Smooth muscle cell of the umbilical artery (primary cell): ENCODE measurements around the gene OVOL3. TPM values are rescaled to one million over a fixed set of nuclear protein-coding genes. Genes with fewer than 3 reads are reported as not detected.

Source experiments
- total RNA-seq: library from RNA; depleted of rRNA; stranded (reverse); fragments of >200 nt; gene quantifications from 2 replicates; pipeline ENCODE4 v1.2.3, GENCODE V29; 2014

OVOL3 gene
- not detected in 2 replicates for total RNA-seq

DNA sequence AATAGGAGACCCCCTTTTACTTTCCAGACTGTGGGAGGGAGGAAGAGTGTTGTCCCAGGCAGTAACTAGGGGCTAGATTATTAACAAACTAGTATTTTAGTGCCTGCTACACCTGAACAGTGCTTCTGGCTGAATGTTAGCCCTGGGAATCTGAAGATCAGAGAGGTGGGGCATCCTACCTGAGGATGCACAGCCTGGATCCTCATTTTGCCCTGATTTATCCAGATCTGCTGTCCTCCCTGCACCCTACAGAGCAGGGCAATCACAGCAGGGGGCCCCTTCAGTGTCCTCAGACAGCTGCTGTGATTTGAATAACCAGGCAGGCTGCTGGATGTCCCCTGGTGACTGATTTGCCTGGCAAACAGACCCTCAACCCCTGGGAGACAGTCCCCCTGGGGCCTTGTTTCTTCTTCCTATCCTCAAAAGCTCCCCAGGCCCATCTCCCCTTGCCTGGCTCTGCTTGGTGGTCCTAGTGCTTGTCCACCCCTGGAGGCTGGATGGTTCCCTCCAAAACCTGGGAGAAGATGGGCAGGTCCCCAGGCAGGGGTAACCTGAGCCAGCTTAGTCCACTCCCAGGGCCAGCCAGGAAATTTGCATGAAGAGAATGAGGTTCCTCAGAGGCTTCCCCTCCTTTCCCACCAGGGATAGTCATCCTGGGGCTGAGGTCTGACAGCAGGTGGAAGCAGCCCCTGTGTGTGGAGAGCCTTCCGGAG lies at the start of gene OVOL3:
TSS of gene OVOL3 (plus strand) at position 657 of the 713 bp plus-strand sequence. CDS start 60 bp downstream, outside the sequence.

GRCh38 chr19:36114721-36115452 lies 3.9 kb downstream of the OVOL3 start, which contains the start of gene POLR2I:
POLR2I (minus strand) TSS chr19:36114875; CDS start chr19:36114856, 19 bp downstream.

DNA sequence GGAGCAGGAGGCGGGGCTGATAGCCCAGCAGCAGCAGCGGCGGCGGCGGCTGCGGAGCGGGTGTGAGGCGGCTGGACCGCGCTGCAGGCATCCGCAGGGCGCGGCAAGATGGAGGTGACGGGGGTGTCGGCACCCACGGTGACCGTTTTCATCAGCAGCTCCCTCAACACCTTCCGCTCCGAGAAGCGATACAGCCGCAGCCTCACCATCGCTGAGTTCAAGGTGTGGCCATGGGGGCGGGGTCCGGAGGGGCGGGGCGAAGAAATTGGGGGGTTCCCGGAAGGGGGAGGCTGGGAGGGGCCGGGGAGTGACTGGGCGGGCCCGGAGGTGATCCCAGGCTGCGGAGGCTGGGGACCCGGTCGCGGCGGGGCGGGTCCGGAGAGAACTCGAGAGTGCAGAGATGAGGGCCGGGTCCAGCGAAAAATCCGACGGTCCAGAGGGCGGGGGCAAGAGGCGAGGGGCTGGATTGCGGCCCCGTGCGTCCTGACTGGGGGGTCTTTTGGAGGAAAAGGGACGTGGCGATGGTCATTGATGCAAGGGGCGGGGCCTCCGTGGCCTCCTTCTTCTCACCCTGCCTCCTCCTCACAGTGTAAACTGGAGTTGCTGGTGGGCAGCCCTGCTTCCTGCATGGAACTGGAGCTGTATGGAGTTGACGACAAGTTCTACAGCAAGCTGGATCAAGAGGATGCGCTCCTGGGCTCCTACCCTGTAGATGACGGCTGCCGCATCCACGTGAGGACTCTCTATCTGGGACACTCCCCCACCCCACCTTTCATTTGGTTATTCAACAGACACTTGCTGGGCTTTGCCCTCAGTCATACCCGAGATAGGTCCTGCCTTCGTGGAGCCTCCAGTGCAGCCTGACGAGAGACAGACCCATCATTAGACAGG lies 4.8 kb downstream of the OVOL3 start, which contains the start of gene TBCB:
TSS of gene TBCB (plus strand) at position 16 of the 891 bp plus-strand sequence. CDS start at position 109, 93 bp downstream.

DNA sequence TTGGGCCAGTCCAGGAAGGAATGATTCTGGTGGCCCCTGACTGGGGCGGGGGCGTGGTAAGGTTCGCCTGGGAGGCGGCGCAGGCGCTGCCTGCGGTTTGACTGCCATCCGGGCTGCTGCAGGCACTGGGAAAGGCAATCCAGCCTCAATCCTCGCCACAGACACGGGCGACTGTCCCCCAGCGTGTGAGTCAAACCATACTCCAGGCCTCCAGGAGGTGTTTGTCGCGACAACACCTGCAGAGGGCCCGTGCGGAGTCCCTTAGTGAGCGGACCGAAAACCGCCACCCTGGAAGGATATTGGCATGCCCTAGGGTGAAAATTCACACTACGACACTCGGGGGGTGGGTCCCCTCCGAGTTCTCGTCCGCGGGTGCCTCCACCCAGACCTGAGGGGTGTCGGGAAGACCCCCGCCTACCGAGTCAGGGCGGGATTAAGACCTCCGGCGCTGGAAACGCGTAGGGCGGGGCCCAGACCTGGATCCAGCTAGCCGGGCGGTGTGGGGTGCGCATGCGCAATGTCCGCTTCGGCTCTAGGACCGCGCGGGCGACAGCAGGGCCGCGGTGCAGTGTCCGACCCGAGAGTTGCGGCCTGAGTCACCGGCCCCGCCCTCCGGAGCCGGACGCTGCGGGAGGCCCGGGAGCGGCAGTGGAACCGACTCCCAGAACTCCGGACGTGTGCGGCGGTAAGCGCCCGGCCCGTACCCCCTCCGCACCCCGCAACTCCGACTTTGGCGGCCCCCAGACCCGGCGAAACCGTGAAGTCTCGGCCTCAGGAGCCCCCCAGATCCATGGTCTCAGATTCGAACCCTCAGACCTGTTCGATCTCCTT lies 28.7 kb downstream of the OVOL3 start, which contains the start of gene CAPNS1:
TSS of gene CAPNS1 (plus strand) at position 594 of the 831 bp plus-strand sequence. CDS start 946 bp downstream, outside the sequence.

DNA sequence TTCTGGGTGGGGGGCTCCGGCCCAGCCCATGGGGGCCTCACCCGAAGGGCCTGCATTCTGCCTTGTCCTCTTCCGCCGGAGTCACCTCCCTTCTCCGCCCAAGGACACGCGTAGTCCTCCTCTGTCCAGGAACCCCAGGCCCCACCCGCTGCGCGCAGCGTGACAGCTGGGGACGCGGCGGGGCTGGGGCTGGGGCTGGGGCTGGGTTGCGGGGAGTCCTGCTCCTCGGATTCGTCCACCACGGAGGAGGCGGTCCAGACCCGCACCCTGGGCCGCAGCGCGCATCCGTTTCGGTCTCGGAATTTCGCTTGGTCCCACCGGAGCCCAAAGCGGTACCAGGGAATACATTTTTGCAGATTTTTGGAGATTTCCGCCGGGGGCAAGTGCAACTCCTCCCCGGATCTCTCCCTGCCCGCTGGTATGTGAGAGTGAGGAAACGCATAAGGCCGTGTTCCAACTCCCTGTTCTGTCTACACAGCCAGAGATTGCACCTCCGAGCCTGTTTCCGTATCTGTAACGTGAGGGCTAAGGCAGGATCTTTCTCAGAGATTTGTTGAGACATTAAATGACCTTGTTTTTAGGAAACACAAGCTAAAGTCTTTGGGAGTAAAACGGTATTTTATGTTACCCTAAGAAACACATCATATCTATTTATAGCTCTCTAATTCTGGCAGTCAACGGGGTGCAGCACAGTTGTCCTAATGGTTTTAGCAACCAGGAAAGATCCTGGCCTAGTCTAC lies 41.6 kb downstream of the OVOL3 start, which contains the start of gene COX7A1:
TSS of gene COX7A1 (minus strand) at position 96 of the 740 bp plus-strand sequence. CDS start at position 56, 40 bp downstream.

Other genes starting within 250 kb of the OVOL3 start
- gene APLP1, start 242.6 kb upstream of the OVOL3 start, total RNA-seq = 15.4 and 15.7 TPM in 2 replicates
- gene NFKBID, start 210.6 kb upstream of the OVOL3 start, total RNA-seq = 2.7 and 5.2 TPM in 2 replicates
- gene HCST, start 208.6 kb upstream of the OVOL3 start, total RNA-seq = 1.2 TPM in 2 replicates
- not detected in 2 replicates for gene TYROBP, start 202.8 kb upstream of the OVOL3 start, total RNA-seq
- gene LRFN3, start 174.8 kb upstream of the OVOL3 start, total RNA-seq = 3.6 and 4.2 TPM in 2 replicates
- 8.1 and 11.9 TPM in 2 replicates for gene SDHAF1, start 116.0 kb upstream of the OVOL3 start, total RNA-seq
- 0.23 TPM in 1 of 2 replicates, not detected in the other for gene SYNE4, start 102.3 kb upstream of the OVOL3 start, total RNA-seq
- gene ALKBH6, start 96.9 kb upstream of the OVOL3 start, total RNA-seq = 14.6 and 14.7 TPM in 2 replicates
- gene CLIP3, start 78.3 kb upstream of the OVOL3 start, total RNA-seq = 14.3 and 22.8 TPM in 2 replicates
- 1.6 and 3.3 TPM in 2 replicates for gene THAP8, start 56.9 kb upstream of the OVOL3 start, total RNA-seq
- gene WDR62, start 56.2 kb upstream of the OVOL3 start, total RNA-seq = 0.59 and 4.6 TPM in 2 replicates
- 27.3 and 29.2 TPM in 2 replicates for gene POLR2I, start 3.7 kb downstream of the OVOL3 start, total RNA-seq
- 236 and 267 TPM in 2 replicates for gene TBCB, start 4.3 kb downstream of the OVOL3 start, total RNA-seq
- gene CAPNS1, start 28.9 kb downstream of the OVOL3 start, total RNA-seq = 252 and 437 TPM in 2 replicates
- gene COX7A1, start 41.3 kb downstream of the OVOL3 start, total RNA-seq = 4.3 and 14.8 TPM in 2 replicates
- gene ZNF565, start 103.5 kb downstream of the OVOL3 start, total RNA-seq = 5.4 and 6.2 TPM in 2 replicates
- gene ZNF146, start 104.0 kb downstream of the OVOL3 start, total RNA-seq = 101 and 133 TPM in 2 replicates